H9 (cell line): ENCODE measurements around the gene CLMP. TPM values are rescaled to one million over a fixed set of nuclear protein-coding genes. Genes with fewer than 3 reads are reported as not detected.

Experiments
- DNase-seq: peaks from one replicate; pipeline ENCODE4 v3.0.0-alpha.2; 2017
- H2AFZ ChIP-seq: one replicate; pipeline ENCODE4 v1.6.1; 2013; ENCODE audit warnings: mild to moderate bottlenecking, low read length, control low read depth, moderate library complexity
- H2AK5ac ChIP-seq: 2 replicates; pipeline ENCODE4 v1.6.1; 2013; ENCODE audit warnings: low read length, control low read depth, mixed read lengths; ENCODE audit not compliant: insufficient read length
- H2BK120ac ChIP-seq: one replicate; pipeline ENCODE4 v1.6.1; 2013; ENCODE audit warnings: low read depth, mild to moderate bottlenecking, low read length, control low read depth, inconsistent platforms; ENCODE audit not compliant: poor library complexity, severe bottlenecking
- H2BK12ac ChIP-seq: 2 replicates; pipeline ENCODE4 v1.6.1; 2013; ENCODE audit warnings: low read length, control low read depth, mixed read lengths, low read depth; ENCODE audit not compliant: insufficient read length
- H2BK15ac ChIP-seq: 2 replicates; pipeline ENCODE4 v1.6.1; 2013; ENCODE audit warnings: low read depth, low read length, control low read depth
- H2BK20ac ChIP-seq: one replicate; pipeline ENCODE4 v1.6.1; 2013; ENCODE audit warnings: low read depth, mild to moderate bottlenecking, low read length, control low read depth, inconsistent platforms; ENCODE audit not compliant: poor library complexity, severe bottlenecking
- H2BK5ac ChIP-seq: 2 replicates; pipeline ENCODE4 v1.6.1; 2013; ENCODE audit warnings: low read length, control low read depth, mixed read lengths; ENCODE audit not compliant: insufficient read length
- H3K14ac ChIP-seq: 2 replicates; pipeline ENCODE4 v1.6.1; 2013; ENCODE audit warnings: low read length, control low read depth; ENCODE audit not compliant: insufficient read depth
- H3K18ac ChIP-seq: 2 replicates; pipeline ENCODE4 v1.6.1; 2013; ENCODE audit warnings: low read depth, mild to moderate bottlenecking, mixed read lengths, low read length, control low read depth; ENCODE audit not compliant: insufficient read length
- H3K23ac ChIP-seq: 2 replicates; pipeline ENCODE4 v1.6.1; 2013; ENCODE audit warnings: low read length, control low read depth, mixed read lengths, low read depth; ENCODE audit not compliant: insufficient read length
- H3K23me2 ChIP-seq: 2 replicates; pipeline ENCODE4 v1.6.1; 2013; ENCODE audit warnings: low read depth, mild to moderate bottlenecking, mixed read lengths, low read length, control low read depth; ENCODE audit not compliant: insufficient read length, poor library complexity, severe bottlenecking
- H3K27ac ChIP-seq: 2 replicates; pipeline ENCODE4 v1.5.1; 2013; ENCODE audit warnings: low read length, control low read depth, mixed read lengths, low read depth; ENCODE audit not compliant: insufficient read length
- H3K27me3 ChIP-seq: 2 replicates; pipeline ENCODE4 v1.6.1; 2013; ENCODE audit warnings: low read length, control low read depth, inconsistent platforms; ENCODE audit not compliant: insufficient read depth
- H3K4ac ChIP-seq: 2 replicates; pipeline ENCODE4 v1.6.1; 2013; ENCODE audit warnings: low read depth, mild to moderate bottlenecking, control low read depth, inconsistent platforms, low read length, moderate library complexity
- H3K4me1 ChIP-seq: 2 replicates; pipeline ENCODE4 v1.6.1; 2013; ENCODE audit warnings: low read length, control low read depth, inconsistent platforms; ENCODE audit not compliant: insufficient read depth
- H3K4me2 ChIP-seq: 2 replicates; pipeline ENCODE4 v1.6.1; 2013; ENCODE audit warnings: low read length, control low read depth, mixed read lengths; ENCODE audit not compliant: insufficient read length, insufficient read depth
- H3K56ac ChIP-seq: 2 replicates; pipeline ENCODE4 v1.6.1; 2013; ENCODE audit warnings: low read depth, mild to moderate bottlenecking, mixed read lengths, low read length, control low read depth; ENCODE audit not compliant: insufficient read length
- H3K79me1 ChIP-seq: 2 replicates; pipeline ENCODE4 v1.6.1; 2013; ENCODE audit warnings: low read depth, mild to moderate bottlenecking, moderate library complexity, low read length, control low read depth, inconsistent platforms; ENCODE audit not compliant: insufficient read depth, poor library complexity, severe bottlenecking
- H3K79me2 ChIP-seq: 2 replicates; pipeline ENCODE4 v1.6.1; 2013; ENCODE audit warnings: low read length, control low read depth, inconsistent platforms; ENCODE audit not compliant: insufficient read depth
- H3K9ac ChIP-seq: 2 replicates; pipeline ENCODE4 v1.6.1; 2013; ENCODE audit warnings: low read length, control low read depth, mixed read lengths; ENCODE audit not compliant: insufficient read length; ENCODE audit errors: extremely low read depth
- H3K9me3 ChIP-seq: one replicate; pipeline ENCODE4 v1.6.1; 2013; ENCODE audit warnings: low read depth, low read length, inconsistent platforms; ENCODE audit not compliant: control insufficient read depth
- H3T11ph ChIP-seq: one replicate; pipeline ENCODE4 v1.6.1; 2013; ENCODE audit warnings: mild to moderate bottlenecking, low read length, control low read depth, inconsistent platforms
- H4K20me1 ChIP-seq: one replicate; pipeline ENCODE4 v1.6.1; 2013; ENCODE audit not compliant: control insufficient read depth, insufficient read length, insufficient read depth
- H4K5ac ChIP-seq: 2 replicates; pipeline ENCODE4 v1.6.1; 2013; ENCODE audit warnings: low read depth, mild to moderate bottlenecking, mixed read lengths, low read length, control low read depth; ENCODE audit not compliant: insufficient read length
- H4K8ac ChIP-seq: replicated peaks from 2 replicates; pipeline ENCODE4 v1.6.1; 2013; ENCODE audit warnings: low read length, control low read depth, mixed read lengths, low read depth; ENCODE audit not compliant: insufficient read length
- H4K91ac ChIP-seq: 2 replicates; pipeline ENCODE4 v1.6.1; 2013; ENCODE audit warnings: low read depth, mild to moderate bottlenecking, moderate library complexity, mixed read lengths, low read length, control low read depth; ENCODE audit not compliant: insufficient read length
- H3K27ac Mint-ChIP-seq, 3 experiments: 2 replicates in 2 of 3; 3 replicates in 1 of 3; pipeline ENCODE4 v1.8.0; 2020 to 2021; ENCODE audit warnings: mixed read lengths in 3 of 3, mild to moderate bottlenecking in 1 of 3, moderate library complexity in 1 of 3
- H3K27me3 Mint-ChIP-seq: 2 replicates; pipeline ENCODE4 v1.8.0; 2021; ENCODE audit warnings: low read depth, mild to moderate bottlenecking, moderate library complexity, mixed read lengths
- H3K36me3 Mint-ChIP-seq, 3 experiments: 2 replicates in 2 of 3; 3 replicates in 1 of 3; pipeline ENCODE4 v1.8.0; 2020 to 2021; ENCODE audit warnings: low read depth in 3 of 3, mixed read lengths in 3 of 3; ENCODE audit not compliant: insufficient read depth in 1 of 3
- H3K4me1 Mint-ChIP-seq, 2 experiments: 2 replicates each; pipeline ENCODE4 v1.8.0; 2020; ENCODE audit warnings: mixed read lengths in 2 of 2
- H3K4me3 Mint-ChIP-seq, 2 experiments: 2 replicates in 1 of 2; 3 replicates in 1 of 2; pipeline ENCODE4 v1.8.0; 2020 to 2021; ENCODE audit warnings: mild to moderate bottlenecking in 2 of 2, mixed read lengths in 2 of 2, moderate library complexity in 1 of 2
- H3K9me3 Mint-ChIP-seq, 2 experiments: 2 replicates in 1 of 2; 3 replicates in 1 of 2; pipeline ENCODE4 v1.8.0; 2020; ENCODE audit warnings: mild to moderate bottlenecking in 2 of 2, mixed read lengths in 2 of 2, moderate library complexity in 1 of 2
- WGBS: extraction: QIAGEN DNeasy Blood & Tissue Kit; methylation state at CpG from one replicate; pipeline ENCODE4 v1.1.7; 2013; ENCODE audit warnings: missing lambda C conversion rate, low lambda C conversion rate, mixed read lengths; ENCODE audit not compliant: insufficient read length; ENCODE audit errors: extremely low coverage; 5-methylcytosine and 5-hydroxymethylcytosine counted together
- total RNA-seq: library from RNA; stranded (reverse); gene quantifications from 2 replicates; pipeline ENCODE4 v1.2.1, GENCODE V29; 2021
- TF ChIP-seq, protein P1 (sequence below): fragments of 200-600 bp; sonication (generic); conservative IDR thresholded peaks from 3 replicates; pipeline ENCODE4 v1.8.0; 2021; ENCODE audit warnings: antibody characterized with exemption, mild to moderate bottlenecking

Gene CLMP
- total RNA-seq, 1 experiment from 2014 or later, result 13.8 TPM

DNA sequence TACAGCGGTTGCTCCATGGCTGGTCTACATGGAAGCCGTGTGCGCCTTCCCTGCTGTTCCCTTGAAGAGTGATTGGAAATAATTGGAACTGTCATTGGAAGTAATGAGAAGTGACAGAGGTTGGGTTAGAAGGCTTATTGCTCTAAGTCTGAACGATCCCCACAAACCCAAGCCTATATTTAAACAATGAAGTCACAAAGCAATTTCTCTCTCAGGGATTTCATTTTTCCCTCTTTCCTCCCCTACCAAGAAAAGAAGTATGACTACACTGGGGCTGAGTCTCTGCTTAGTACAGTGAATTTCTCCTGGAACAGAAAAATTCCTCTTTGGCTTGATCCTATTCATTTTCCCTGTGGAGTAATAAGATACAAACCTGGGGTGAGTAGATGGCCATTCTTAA is 7.8 kb downstream of the CLMP start:
- no peak overlapping the region for H4K8ac ChIP-seq
- no CpG with 5 or more reads among the region's 4 CpGs for WGBS
- no peak overlapping the region for H4K91ac ChIP-seq
- H3K27me3 ChIP-seq, result no peaks in the 10 kb centered on the region
- H3K27ac Mint-ChIP-seq, result no peak overlapping the region; a peak in 1 of 7 replicates
- H3T11ph ChIP-seq, result no peak overlapping the region
- no peak overlapping the region for H3K4ac ChIP-seq
- H3K27me3 Mint-ChIP-seq, result peaks cover 2% of the 10 kb centered on the region
- H3K79me2 ChIP-seq, result no peaks in the 10 kb centered on the region; the same call in 1 of the 2 replicates
- H3K79me1 ChIP-seq, result no peaks in the 10 kb centered on the region
- H3K9me3 ChIP-seq, result no peaks in the 10 kb centered on the region
- no peak overlapping the region for H2BK5ac ChIP-seq
- H2BK12ac ChIP-seq, result no peak overlapping the region
- H3K14ac ChIP-seq, result no peak overlapping the region
- peaks cover 17% of the 10 kb centered on the region for H3K4me1 ChIP-seq
- no peak overlapping the region for H3K56ac ChIP-seq
- H3K23ac ChIP-seq, result no peak overlapping the region
- no peak overlapping the region for H4K5ac ChIP-seq
- H3K36me3 Mint-ChIP-seq, result peaks cover 4 to 13% (median 8%) of the 10 kb centered on the region in 3 experiments; a peak in 6 of 7 replicates
- no peak overlapping the region for H2AFZ ChIP-seq
- H3K4me1 Mint-ChIP-seq, result peaks cover 55 to 58% of the 10 kb centered on the region in 2 experiments
- H3K27ac ChIP-seq, result no peak overlapping the region
- H2BK15ac ChIP-seq, result no peak overlapping the region
- H3K4me3 Mint-ChIP-seq, result no peak overlapping the region
- DNase-seq, result no peak
- H3K23me2 ChIP-seq, result no peaks in the 10 kb centered on the region
- H4K20me1 ChIP-seq, result no peaks in the 10 kb centered on the region
- H3K18ac ChIP-seq, result no peak overlapping the region
- H2BK20ac ChIP-seq, result no peak overlapping the region
- no peak overlapping the region for H3K4me2 ChIP-seq
- H3K9me3 Mint-ChIP-seq, result no peaks in the 10 kb centered on the region
- no peak overlapping the region for H2AK5ac ChIP-seq
- H3K9ac ChIP-seq, result no peak overlapping the region
- no peak overlapping the region for H2BK120ac ChIP-seq
- TF ChIP-seq, protein P1, sequence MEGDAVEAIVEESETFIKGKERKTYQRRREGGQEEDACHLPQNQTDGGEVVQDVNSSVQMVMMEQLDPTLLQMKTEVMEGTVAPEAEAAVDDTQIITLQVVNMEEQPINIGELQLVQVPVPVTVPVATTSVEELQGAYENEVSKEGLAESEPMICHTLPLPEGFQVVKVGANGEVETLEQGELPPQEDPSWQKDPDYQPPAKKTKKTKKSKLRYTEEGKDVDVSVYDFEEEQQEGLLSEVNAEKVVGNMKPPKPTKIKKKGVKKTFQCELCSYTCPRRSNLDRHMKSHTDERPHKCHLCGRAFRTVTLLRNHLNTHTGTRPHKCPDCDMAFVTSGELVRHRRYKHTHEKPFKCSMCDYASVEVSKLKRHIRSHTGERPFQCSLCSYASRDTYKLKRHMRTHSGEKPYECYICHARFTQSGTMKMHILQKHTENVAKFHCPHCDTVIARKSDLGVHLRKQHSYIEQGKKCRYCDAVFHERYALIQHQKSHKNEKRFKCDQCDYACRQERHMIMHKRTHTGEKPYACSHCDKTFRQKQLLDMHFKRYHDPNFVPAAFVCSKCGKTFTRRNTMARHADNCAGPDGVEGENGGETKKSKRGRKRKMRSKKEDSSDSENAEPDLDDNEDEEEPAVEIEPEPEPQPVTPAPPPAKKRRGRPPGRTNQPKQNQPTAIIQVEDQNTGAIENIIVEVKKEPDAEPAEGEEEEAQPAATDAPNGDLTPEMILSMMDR, result no peak
